DMS53 treated with DMSO at 0.1 percent for 48 hours (cell line): ENCODE measurements around the gene RIPK1.
"Not testable (repeated sequence)": the region's sequence is repeated elsewhere in the genome, so short reads cannot be mapped to it uniquely, and the experiment has no call there.

Experiments
- DNase-seq: peaks from one replicate; lab custom pipeline; 2025; ENCODE audit not compliant: unreplicated experiment; lab: John Stamatoyannopoulos, UW

Gene RIPK1

GRCh38 chr6:3068329-3069214, at the start of gene RIPK1:
Gene RIPK1, plus strand, starts transcription at chr6:3068494. Its CDS starts 8,330 bp downstream, at chr6:3076824.
- peak; percentile 76 for DNase-seq

GRCh38 chr6:3019065-3019464, 49.2 kb upstream of the RIPK1 start:
- DNase-seq, result no peak

- no peak for DNase-seq
Measured at GRCh38 chr6:3019749-3020320, 48.5 kb upstream of the RIPK1 start.

- DNase-seq, result not testable (repeated sequence)
Measured at GRCh38 chr6:3020976-3021598, 47.2 kb upstream of the RIPK1 start.

GRCh38 chr6:3022765-3023662, 45.3 kb upstream of the RIPK1 start:
- peak; percentile 38 for DNase-seq

- peak; percentile 93 for DNase-seq
Measured at GRCh38 chr6:3023663-3024483, 44.4 kb upstream of the RIPK1 start.

- DNase-seq, result no peak
Measured at GRCh38 chr6:3026791-3027626, 41.3 kb upstream of the RIPK1 start.

GRCh38 chr6:3028156-3028555, 40.1 kb upstream of the RIPK1 start:
- not testable (repeated sequence) for DNase-seq

- peak; percentile 27 for DNase-seq
Measured at GRCh38 chr6:3031857-3032640, 36.2 kb upstream of the RIPK1 start.

GRCh38 chr6:3032986-3033385, 35.3 kb upstream of the RIPK1 start:
- DNase-seq, result no peak

GRCh38 chr6:3033652-3034051, 34.6 kb upstream of the RIPK1 start:
- no peak for DNase-seq

- DNase-seq, result no peak
Measured at GRCh38 chr6:3035397-3035796, 32.9 kb upstream of the RIPK1 start.

GRCh38 chr6:3036861-3037637, 31.2 kb upstream of the RIPK1 start:
- no peak for DNase-seq

GRCh38 chr6:3037638-3038365, 30.5 kb upstream of the RIPK1 start:
- no peak for DNase-seq

- peak; percentile 17 for DNase-seq
Measured at GRCh38 chr6:3039384-3039783, 28.9 kb upstream of the RIPK1 start.

- no peak for DNase-seq
Measured at GRCh38 chr6:3041147-3041546, 27.1 kb upstream of the RIPK1 start.

GRCh38 chr6:3041606-3042005, 26.7 kb upstream of the RIPK1 start:
- DNase-seq, result no peak
